NCI-H524 (cell line): ENCODE measurements around the gene LRMDA.
A peak's percentile ranks its signal among the peaks of the same experiment; 100 is the strongest.

Experiments
- DNase-seq, 2 experiments: peaks; one replicate each; lab custom pipeline; 2025; lab: John Stamatoyannopoulos, UW

LRMDA gene

DNA sequence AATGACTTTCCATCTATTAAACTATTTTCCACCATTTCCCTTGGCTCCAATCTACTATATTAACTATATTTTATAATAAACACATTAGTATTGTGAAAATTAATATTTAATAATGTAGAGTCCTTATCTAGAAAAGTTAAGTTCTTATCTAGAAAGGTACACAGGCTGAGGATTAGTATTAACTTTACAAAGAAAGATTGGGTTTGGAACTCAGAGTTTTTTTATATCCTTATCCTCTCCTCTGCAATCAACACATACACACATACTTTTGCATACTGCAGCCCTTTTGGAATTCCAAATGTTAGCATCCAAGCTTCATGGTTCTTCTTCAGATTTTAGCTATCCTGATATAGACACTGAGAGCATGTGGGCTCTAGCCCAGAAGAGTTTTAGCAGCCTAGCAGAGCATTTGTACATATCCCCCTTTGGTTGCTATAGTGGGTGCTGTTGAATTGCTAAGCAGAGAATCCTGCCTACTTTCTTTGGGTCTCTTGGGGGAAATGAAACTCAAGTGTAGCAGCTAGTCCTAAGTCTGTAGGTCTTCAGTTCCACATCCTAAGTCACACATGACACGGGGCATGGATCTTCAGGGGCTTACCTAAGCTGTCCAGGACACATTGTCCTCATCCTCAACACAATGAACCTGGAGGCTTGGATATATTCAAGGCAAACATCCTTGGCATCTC, 874.6 kb downstream of the LRMDA start:
- no peak for DNase-seq

DNA sequence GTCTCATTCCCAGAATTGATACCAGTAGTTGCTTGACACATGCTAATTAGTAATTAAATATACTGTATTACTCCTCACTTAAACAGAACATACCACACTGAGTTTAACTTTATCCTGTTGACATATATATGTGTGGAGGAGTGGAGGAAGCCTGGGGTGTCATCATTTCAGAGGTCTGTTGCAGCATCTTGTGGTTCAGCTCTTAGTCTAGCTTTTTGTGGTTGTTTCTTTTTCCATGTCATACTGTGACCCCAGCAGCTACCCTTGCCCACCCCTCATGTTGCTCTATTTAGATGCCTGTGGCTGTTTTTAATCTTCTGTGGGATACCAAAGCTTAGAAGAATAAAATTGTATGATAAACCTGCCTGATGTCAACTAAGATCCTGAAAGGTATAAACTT, 875.4 kb downstream of the LRMDA start:
- DNase-seq, result no peak

DNA sequence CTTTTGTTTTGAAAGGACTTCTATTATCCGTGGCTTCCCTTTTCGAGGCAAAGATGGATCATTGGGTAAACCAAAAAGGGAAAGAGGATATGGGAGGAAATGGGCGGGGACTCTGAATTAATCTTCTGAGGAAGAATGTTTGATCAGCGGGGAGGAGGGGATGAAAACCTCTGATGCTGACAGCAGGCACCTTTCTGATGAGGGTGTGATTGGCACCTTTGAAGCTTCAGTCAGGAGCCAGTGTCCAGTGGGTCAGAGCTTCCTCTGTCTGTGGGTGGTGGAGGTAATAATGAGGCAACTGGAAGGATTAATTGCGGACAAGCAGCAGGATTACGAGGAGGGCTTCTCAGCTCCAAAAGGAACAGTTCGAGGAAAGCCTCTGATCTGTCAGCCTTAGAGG, 877.6 kb downstream of the LRMDA start:
- DNase-seq, result peak in 1 of 2 experiments; percentile 8

DNA sequence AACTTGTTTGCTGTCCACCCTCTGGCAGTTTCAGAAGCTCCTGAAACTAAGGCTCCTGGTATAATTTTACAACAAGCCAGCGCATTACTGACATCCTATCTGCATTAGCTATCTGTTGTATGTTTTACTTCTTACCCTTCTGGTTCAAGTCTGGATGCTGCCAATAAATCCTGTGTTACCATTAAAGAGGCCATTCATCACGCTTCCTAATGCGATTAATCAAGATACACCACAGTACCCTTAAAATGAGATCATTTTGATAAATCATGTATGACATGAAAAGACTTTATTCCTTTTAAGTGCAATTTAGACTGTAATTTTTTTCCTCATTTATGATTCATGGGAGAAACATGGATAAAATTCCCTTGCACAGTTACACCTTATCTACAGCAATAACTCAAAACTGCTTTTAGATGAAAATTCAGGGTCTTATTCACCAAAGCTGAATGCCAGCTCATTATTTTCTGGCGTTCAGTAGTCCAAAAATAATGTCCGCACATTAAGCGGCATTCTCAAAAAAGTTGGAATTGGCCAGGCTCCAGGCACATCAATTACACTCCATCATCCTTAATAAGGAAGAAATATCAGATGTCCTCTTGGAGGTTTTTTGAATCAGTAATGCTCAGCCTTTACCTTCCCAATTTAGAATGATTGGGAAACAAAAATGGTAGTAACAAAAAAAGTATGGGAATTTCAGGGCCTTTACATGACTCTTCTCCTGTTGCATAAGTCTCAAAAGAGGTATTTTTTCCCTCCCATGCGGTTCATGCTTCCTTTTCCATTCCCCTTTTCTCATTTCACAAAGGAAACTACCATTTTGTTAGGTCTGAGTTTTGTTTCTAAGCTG, 878.5 kb downstream of the LRMDA start:
- no peak for DNase-seq

DNA sequence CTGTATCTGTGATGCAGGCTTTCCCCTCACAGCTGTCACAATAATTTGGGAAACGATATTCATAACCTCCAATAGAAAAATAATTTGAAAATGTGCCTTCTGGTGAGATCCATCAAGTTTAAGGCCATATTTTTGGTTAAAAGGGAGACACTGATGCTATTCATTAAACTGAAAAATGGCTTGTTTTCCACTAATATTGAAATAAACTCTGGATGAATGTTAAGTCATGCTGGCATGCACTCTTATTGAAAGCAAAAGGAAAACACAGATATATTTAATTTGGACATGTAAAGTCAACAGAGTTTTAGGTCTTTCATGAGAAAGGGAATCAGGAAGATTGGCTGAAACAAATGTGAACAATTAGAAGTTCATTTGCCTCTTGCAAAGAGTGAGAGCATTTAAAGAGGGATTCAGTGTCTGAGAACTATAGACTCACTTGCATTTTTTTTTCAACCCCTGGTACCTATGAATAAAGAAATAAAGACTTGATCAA, 879.2 kb downstream of the LRMDA start:
- DNase-seq, result no peak

DNA sequence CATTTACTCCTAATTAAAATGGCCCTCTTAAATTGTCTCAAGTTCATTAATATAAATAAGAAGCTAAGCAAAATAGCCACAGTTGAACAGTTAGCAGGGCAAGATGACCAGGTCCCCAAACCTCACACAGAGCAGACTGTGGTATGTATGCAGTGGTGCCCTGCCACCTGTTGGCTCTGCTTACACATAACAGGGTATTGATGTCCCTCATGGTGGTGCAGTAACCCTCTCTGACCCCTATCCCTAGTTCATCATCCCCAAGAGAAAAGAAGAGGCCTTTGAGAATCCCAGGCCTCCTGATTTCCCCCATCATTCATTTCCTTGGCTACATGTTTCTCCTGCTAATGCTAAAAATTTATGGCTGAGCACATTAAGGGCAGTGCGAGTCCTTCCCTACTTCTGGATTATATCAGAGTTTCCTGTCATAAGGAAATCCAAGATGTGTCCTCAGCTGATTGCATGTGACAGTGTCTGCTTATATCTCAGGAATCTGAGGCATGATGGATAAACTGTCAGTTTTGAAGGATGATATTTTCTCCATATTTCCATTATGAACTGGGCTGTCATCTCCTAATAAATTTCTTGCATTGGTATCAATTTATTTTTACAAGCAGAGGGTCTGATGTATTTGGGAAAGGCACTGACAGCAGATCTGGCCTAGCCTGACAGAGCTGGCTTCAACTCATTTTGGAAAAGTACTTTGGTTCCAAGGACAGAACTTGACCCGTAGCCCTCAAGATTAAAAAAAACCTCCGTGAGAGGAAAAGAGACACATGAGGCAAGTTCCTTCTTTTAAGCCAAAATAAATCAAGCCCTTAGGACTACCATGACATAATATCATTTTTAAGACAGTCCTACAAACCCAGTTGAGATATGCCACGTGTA, 880.6 kb downstream of the LRMDA start:
- DNase-seq, result peak in 1 of 2 experiments; percentile 12

DNA sequence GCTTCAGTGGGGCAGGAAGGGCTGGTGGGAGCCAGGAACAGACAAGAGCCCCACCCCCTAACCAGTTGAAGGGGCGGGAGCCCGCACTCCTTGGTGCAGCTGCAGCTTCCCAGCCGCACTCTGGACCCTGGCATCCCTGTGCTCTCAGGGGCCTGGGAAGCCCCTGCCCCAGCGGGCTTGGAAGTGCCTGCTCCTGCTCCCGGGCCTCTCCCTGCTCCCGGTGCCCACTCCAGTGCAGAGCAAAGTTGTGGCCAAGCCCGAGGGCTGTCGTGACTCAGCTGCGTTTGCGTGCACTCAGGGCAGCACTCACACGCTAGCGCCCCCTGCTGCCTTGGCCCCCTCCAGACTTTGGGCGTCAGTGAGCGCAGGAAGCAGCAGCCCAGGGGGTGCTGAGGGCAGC, 883.8 kb downstream of the LRMDA start:
- no peak for DNase-seq

DNA sequence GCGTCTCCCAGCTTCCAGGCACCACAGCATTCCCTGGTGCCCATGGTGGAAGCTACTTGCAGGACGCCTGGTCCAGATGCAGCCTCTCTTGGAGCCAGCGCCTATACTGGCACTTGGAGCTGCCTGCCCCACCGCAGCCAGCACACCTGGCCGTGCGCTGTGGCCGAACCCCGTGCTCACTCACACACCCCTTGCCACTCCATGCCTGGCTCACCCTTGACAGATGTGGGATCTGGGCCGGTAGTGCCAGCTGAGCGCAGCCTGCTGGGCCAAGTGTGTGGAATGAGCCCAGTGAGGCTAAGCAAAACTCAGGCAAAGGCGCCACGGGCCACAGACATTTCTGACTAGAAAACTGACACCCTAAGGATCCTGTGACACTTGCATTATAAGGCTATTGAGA, 884.8 kb downstream of the LRMDA start:
- no peak for DNase-seq

DNA sequence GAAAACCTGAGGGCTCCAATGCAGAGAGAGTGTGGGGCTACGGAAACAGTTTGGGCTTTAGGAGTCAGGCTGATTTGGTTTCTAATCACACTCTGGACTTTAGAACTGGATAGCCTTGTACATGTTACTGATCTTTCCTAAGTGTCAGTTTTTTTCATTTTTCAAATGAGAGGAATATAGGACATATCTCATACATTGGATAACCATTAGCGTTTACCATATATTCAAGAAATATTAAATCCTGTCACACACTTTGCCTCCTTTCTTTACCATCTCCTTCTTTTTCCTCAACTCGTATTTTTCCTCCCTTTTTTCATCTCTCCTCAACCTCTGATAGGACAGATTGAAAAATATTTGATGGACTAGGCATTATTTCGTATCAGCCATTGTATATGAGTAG, 885.7 kb downstream of the LRMDA start:
- DNase-seq, result no peak

DNA sequence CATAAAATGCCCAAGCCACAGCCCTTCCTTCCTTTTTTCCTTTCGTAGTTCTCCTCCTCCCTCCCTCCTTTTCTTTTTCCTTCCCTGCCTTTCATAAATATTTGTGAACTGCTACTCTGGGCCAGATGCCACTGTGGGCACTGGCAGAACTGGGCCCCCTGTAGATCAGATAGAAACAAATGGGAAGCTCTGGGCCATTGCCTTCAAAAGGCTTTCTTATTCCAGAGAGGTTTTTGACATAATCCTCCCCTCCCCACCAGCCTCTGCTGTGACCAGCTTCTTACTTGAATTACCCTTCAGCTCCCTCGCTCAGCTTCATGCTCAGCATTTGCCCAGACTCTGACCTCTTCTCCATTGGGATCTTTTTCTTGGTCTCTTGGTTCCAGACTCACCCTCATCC, 886.8 kb downstream of the LRMDA start:
- DNase-seq, result no peak

DNA sequence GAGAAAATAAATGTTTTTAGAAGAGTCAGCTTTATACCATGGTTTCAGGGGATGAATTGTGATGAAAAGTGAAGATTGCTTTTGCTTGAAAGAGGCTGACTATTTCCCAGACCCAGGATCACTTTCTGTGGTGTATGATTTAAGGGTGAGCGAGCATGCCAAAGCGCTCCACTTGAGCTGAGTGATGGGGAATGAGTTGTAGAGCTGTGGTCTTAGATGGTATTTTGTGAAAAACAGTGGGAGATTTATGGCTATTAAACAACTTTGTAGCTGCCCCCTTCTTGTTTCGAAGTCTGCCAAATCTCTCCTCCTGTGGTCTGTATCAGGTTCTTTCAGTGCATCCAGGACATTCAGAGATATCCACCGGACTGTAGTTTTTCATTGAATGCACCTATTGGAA, 888.2 kb downstream of the LRMDA start:
- no peak for DNase-seq

DNA sequence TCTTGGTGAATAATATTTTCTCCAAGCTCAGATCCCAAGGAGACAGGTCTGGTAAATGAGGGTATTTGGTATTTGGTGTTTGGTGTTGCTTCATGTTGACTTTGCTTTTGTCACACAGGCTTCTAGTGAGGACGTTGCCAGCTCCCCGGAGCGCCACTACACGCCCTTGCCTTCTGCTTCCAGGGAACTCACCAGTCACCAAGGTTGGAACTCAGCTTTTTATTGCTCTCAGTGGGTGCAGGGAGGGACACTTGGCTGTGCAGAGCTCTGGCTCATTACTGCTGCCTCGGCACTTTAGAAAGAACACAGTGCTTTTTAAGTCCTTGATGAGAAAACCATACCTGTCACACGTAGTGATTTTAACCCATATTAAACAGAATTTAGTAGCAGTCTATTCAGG, 892.9 kb downstream of the LRMDA start:
- no peak for DNase-seq

DNA sequence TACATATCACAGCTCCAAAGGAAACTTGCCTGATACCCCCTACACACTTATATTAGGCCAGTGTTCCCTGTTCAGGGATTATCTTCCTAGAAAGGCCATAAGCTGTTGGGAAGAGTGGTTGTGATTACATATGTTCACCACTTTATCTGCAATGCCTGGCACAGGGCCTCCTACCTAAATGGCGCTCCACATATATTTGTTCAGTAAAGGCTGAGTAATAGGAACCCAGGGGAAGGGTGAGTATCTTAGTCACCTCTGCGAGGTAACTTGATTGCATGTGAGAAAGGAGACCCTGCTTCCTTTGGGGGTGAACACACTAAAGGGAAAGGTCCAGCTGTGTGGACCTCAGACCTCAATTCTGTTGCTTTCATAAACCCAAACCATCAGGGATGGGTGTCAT, 896.0 kb downstream of the LRMDA start:
- peak in 1 of 2 experiments; percentile 10 for DNase-seq

DNA sequence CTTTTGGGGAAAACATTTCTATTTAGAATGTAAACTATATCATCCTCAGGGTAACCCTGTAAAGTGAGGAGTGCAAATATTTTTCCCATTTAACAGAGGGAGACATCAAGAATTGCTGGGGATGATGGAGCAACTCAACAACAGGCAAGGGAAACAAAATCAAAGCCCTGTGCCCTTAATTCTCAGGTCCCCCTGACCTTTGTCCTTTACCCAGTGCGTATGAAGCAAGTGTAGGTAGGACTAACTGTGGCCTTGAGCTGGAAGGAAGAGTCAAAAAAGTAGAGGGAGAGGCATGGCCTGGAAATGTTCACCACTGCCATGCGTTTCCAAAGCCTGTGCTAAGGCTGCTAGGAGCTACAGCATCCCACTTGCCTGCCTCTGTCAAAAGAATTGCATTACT, 896.9 kb downstream of the LRMDA start:
- no peak for DNase-seq

DNA sequence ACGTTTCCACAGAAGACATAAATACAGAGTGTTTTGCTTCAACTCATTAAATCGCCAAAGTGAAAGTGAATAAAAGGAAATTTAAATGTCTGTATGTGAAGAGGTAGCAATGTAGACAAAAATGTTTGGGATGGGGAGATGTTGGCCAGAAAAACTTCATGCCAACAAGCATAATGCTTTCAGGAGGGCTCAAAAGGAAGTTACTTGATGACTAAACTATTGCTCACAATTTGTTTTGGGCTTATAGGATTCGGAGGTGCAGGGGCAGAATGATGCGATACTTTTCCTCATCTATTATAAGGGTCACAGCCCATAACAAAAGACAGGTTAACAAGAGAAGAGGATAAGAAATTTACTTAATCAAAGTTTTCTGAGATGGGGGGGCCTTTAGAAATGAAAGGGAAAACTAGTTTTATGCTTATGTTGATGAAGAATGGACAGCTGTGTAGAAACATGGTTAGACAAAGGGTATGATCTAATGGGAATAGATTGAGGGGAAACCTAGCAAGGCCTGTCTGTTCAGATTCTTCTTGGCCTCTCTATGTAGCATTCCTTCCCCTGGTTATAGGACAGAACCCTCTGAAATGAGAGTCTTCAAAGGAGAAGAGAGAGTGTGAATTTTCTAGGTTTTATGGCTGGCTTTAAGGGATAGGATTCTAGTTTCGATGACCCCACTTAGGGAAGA, 898.6 kb downstream of the LRMDA start:
- DNase-seq, result no peak

DNA sequence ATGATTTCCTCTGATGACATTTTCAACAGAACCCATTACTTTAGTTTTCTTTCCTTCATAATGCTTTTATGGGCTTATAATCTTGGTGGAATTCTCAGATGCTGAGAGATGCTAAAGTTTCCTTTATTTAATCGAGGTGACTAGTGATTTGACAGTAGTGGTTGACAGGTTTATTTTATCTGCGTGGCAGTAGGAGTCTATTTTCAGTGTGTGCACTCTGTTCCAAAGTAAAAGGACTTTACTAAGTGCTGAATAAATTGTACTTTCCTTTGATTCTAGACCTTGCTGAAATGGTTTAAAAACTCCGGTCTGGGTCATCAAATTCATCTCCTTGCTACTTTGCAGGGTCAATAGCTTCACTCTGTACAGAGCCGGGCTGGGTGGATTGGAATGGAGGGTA, 900.3 kb downstream of the LRMDA start:
- no peak for DNase-seq

DNA sequence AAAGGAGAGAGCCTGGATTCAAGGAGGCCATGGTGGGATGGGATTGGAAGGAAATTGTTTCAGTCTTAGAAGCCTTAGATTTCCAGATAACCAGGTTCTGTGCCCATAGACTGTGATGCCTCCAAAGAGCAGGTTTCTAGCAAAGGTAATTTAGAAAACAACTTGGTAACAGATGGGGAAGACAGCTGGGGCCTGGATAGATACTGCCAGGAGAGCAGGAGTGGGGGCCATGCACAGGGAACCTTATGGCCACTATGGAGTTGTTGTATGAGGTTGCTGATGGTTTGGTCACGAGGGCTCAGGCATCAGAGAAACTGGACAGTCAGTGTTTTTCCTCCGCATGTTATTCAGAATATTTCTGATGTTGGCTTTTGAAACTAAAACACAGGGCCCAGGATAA, 901.9 kb downstream of the LRMDA start:
- peak; percentile 55 to 85 for DNase-seq

DNA sequence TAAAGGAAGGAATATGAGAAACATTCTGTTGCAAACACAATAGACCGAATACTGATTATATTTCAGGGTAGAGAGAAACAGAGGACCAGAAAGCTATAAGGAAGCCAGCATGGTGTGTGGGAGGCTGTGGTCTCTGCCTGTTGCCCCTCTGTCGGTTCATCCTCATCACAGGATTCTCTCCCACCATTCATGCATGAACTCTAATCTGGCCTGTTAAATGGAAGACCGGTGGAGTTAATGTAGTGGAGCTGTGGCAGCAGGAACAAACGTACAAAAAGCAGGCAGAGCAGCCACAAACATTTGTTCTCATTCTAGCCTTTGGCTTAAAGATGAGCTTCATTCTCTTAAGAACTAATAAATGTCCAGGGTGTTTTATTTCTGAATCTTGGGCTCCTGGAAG, 902.4 kb downstream of the LRMDA start:
- DNase-seq, result peak in 1 of 2 experiments; percentile 22

DNA sequence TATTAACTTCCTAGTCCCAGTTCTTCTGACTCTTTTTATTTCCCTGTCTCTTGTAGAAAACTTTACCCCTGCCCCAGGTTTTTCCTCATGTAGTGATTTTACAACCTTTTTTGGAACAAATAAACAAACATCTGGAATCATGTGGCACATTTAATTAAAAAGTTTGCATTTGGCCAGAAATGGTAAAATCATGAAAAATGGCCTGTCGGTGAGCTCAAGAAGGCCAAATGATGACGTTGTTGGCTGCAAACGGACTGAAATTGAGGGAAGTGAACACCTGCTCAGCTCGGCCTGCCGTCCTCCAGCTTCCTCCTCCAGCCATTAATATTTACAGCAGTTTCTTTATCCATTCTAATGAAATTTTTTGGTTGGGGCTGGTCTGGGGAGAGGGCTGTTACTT, 902.8 kb downstream of the LRMDA start:
- no peak for DNase-seq

DNA sequence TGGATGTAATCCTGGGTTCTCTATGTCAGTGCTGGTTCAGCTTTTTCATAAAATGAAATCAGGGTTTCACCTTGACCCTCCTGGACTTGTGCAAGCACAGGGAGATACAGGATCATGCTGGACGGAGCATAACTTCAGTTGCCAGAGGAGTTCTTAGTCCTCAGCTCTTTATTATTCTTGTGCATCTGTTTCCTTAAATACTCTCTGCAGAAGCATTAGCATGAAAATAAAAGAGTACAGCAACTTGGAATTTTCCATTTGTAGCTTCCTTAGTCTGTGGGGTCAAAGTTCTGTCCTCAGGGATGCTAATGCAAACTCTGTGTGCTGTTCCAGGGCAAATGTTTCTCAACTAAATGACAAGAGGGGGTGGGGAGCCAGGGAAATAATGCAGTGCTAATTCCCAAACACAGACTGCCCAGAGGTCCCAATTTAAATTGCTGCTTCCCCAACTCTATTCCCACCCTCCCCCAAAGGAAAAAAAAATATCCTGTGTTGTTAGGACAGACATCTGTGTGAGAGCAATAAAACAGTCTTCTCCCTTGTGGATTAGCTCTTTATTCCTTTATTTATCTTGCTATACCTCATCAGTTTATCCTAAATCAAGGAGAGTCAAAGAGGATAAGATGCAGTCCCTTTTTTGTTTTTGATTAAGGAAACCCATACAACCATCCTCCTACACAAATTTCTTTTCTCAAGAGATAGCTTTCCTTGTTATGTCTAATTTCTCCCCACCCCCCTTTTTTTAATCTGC, 905.0 kb downstream of the LRMDA start:
- peak in 1 of 2 experiments; percentile 1 for DNase-seq

DNA sequence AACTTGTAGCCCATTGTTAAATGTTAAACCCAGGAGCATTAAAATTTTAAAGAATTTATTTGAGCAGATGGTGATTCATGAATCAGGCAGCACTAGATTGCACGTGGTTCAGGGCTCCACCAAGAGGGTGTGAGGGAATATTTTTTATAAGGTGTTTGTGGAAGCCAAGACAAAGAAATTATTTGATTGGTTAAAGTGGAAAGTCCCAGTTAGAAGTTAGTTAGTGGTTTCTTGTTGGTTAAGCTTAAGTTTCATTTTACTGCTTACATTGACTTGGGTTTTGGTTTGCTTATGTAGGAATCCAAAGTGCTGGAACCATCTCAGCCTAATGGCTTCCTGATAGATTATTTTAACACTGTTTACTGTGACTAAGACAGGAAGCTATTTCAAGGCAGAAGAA, 906.2 kb downstream of the LRMDA start:
- no peak for DNase-seq
